Measurements from ENCODE around the gene AFMID.
"Not testable (repeated sequence)": the region's sequence is repeated elsewhere in the genome, so short reads cannot be mapped to it uniquely, and the experiment has no call there.

Gene AFMID

GRCh38 chr17:78186692-78187595 is at the start of gene AFMID, which contains the start of gene TK1:
Gene AFMID (plus strand): TSS chr17:78187362. CDS start chr17:78187371, 9 bp downstream.
Gene TK1 (minus strand): TSS chr17:78187052. CDS start chr17:78186994, 58 bp downstream.
- peak; percentile 97 for DNase-seq

GRCh38 chr17:78137392-78138203 is 49.6 kb upstream of the AFMID start:
- DNase-seq = no peak

- DNase-seq = no peak
These were observed 48.7 kb upstream of the AFMID start for GRCh38 chr17:78138204-78139060.

- not testable (repeated sequence) for DNase-seq
These were observed 47.3 kb upstream of the AFMID start for GRCh38 chr17:78139861-78140168.

- peak; percentile 92 for DNase-seq
These were observed 46.8 kb upstream of the AFMID start for GRCh38 chr17:78140169-78141051.

- no peak for DNase-seq
These were observed 45.6 kb upstream of the AFMID start for GRCh38 chr17:78141437-78142118.

- DNase-seq = no peak
These were observed 44.9 kb upstream of the AFMID start for GRCh38 chr17:78142119-78142861.

GRCh38 chr17:78143214-78144146 is 43.7 kb upstream of the AFMID start:
- no peak for DNase-seq

GRCh38 chr17:78144147-78144719 is 42.9 kb upstream of the AFMID start:
- no peak for DNase-seq

- no peak for DNase-seq
These were observed 42.2 kb upstream of the AFMID start for GRCh38 chr17:78144736-78145641.

- DNase-seq = no peak
These were observed 40.7 kb upstream of the AFMID start for GRCh38 chr17:78146471-78146869.

- no peak for DNase-seq
These were observed 40.3 kb upstream of the AFMID start for GRCh38 chr17:78146881-78147280.

GRCh38 chr17:78147315-78147998 is 39.7 kb upstream of the AFMID start:
- no peak for DNase-seq

GRCh38 chr17:78148286-78149016 is 38.7 kb upstream of the AFMID start:
- no peak for DNase-seq

- no peak for DNase-seq
These were observed 35.6 kb upstream of the AFMID start for GRCh38 chr17:78151514-78152008.
